ENCODE data around the gene SSTR1.
"Not testable (repeated sequence)": the region's sequence is repeated elsewhere in the genome, so short reads cannot be mapped to it uniquely, and the experiment has no call there.

The SSTR1 gene, protein sequence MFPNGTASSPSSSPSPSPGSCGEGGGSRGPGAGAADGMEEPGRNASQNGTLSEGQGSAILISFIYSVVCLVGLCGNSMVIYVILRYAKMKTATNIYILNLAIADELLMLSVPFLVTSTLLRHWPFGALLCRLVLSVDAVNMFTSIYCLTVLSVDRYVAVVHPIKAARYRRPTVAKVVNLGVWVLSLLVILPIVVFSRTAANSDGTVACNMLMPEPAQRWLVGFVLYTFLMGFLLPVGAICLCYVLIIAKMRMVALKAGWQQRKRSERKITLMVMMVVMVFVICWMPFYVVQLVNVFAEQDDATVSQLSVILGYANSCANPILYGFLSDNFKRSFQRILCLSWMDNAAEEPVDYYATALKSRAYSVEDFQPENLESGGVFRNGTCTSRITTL

DNA sequence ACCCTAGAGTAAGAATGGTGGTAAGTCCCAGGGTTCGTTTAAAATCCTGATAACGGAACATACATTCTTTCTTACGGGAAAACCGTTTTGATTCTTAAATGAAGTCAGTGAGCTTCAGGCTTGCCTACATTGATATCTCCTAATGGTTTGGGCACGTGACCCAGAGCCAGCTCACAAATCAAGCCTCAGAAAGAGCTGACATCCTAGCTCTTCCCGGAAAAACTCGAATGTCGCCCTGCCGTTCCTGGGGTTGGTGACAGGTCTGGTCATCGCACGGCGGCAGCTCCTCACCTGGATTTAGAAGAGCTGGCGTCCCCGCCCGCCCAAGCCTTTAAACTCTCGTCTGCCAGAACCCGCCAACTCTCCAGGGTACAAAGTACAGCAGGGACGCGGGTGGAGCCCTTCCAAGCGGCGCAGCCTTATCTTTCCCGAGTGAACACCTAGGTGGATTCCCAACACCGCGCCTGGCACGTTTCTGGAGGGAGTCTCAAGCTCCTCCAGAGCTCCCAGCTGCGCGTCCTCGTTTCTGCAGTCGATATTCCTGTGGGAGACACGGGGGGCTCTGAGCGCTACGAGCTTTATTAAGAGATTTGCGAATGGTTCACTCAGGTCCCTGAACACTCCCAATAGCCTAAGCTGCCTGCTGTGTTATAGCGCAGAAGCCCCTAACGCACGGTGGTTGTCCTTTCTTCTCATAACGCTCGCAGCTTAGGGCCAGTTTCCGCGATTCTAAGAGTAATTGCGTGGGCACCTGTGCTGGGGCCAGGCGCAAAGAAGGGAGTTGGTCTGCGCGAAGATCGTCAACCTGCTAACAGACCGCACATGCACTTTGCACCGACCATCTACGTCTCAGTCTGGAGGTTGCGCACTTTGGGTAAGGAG is at the start of gene SSTR1:
TSS of gene SSTR1 (plus strand) at position 169 of the 882 bp plus-strand sequence. CDS start 1,486 bp downstream, outside the sequence.
- no peak for DNase-seq (ENCODE audit: low read depth)

DNA sequence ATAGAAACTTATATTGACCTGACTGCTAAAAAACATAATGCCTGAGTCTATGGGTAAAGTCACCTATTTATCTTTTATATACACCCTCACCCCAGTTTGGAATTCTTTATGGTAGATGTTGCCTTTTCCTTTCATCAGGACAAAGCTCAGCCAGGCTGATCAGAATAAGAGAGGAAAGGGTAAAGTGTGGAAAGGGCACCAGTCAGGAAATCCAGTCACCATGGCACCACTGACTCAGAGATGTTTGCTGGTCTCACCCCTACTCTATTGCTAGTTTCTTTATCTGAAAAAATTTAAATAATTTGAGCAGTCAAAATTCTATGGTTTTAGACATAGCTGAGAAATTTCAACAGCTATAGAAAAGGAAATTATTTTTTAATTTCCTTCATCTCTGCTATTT is 49.2 kb upstream of the SSTR1 start:
- DNase-seq (ENCODE audit: low read depth): no peak

DNA sequence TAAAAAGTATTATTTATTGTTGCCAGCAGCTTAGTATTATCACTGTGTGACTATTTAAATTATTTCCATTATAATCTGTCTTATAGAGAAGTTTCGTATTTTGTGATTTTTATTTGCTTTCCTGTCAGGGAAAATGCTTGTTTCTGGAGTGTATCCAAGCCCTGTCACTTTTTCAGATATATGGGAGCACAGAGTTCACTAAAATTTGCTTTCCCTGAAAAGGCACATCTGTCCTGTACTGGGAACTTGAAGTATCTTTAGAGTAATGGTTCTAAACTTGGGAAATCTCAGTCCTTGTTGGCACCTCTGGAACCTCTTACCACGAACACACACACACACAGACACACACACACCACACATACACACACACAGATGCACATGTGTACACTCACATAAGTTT is 39.3 kb upstream of the SSTR1 start:
- no peak for DNase-seq (ENCODE audit: low read depth)

DNA sequence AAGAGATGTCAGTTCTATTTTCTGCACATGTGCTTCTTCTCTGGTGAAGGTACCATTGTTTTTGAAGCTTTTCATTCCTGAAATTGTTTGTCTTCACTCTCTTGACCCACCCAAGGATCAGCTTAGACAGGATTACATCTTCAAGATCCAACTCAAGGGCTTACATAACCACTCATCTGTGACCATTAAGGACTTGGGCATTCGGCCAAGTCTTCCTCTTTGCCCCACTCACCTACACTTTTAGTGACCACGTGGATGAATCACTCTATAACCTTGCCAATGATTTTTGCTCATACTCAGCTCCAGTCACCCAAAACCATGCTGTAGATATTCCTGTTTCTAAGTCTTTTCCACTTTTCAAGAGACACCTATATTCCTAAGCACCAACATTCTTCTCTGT is 36.5 kb upstream of the SSTR1 start:
- no peak for DNase-seq (ENCODE audit: low read depth)

DNA sequence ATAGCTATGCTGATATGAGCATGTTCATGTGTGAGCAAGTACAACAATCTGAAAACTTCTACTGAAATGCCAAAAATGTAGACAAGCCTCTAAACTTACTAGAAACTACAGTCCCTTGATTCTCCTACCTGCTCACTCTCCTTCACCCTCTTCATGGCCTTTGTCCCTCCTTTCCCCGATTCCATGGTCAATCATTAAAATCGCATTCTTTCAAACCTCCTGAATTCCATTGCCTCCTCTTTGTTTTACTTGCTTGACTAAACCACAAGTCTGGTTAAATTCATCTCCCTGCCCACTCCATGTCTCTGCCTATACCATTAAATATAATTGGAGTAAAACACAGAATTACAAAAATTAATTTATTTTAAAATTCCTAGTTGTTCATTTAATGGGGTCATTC is 33.0 kb upstream of the SSTR1 start:
- DNase-seq (ENCODE audit: low read depth): no peak

DNA sequence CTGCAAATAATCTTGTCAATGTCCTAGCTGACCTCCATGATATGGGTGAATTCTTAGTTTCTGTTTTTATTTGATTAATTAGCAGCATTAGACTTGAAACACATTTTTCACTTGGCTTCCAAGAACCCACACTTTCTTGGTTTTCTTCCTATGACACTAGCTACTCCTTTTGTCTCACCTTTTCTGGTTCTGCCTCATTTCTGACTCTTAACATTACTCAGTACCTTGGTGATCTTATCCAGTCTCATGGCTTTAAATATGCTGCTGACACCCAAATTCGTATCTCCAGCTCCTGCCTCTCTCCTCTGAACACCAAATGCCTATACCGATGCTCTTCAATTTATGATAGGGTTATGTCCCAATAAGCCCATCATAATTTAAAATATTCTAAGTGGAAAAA is 32.0 kb upstream of the SSTR1 start:
- DNase-seq (ENCODE audit: low read depth): no peak

DNA sequence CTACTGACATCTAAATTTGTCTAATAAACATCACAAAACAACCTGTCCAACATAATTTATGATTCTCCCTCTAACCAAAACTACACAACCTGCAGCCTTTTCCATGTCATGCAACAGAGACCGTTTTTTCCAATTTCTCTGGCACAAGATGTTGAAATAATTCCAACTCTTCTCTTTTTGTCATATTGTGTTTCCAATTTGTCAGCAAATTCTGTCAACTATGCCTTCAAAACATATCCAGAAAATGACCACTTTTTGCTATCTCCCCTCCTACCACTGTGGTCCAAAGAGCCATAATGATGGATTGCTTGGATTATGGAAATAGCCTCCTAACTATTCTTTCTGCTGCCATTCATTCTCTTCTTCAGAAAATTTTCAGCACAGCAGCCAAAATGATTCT is 31.3 kb upstream of the SSTR1 start:
- DNase-seq (ENCODE audit: low read depth): no peak

DNA sequence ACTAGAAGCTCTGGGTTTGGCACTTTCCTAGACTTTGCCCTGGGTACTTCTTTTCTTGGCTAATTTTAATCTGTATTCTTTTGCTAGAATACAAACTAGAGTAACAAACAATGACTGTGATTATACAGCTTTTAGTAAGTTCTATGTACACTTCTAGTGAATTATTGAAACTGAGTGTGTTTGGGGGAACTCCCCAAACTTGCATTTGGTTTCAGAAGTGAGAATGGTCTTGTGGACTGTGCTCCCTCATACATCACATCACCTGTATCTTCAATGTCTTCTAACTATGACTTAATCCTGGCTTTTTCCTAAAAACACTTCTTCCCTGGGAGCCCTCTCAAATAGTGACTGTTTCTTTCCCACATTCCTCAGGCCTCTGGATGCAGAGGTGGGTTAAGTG is 23.6 kb upstream of the SSTR1 start:
- DNase-seq (ENCODE audit: low read depth): no peak

DNA sequence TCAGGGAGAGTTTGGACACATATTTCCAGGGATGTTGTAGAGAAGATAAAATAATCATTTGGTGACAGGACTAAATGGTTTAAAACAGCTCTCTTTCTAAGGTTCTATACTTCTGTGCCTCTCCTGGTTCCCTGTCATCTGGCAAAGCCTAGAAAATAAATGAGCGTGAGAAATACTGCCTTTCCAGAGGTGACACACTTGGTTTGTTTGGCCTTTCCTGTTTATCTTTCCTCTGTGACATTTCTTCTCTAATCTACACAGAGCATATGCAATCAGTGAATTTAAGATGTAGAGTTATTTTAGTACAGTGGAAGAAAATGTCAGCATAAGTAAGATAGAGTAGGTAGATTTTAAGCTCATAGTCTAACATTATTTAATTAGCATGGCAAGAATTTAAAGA is 22.0 kb upstream of the SSTR1 start:
- no peak for DNase-seq (ENCODE audit: low read depth)

DNA sequence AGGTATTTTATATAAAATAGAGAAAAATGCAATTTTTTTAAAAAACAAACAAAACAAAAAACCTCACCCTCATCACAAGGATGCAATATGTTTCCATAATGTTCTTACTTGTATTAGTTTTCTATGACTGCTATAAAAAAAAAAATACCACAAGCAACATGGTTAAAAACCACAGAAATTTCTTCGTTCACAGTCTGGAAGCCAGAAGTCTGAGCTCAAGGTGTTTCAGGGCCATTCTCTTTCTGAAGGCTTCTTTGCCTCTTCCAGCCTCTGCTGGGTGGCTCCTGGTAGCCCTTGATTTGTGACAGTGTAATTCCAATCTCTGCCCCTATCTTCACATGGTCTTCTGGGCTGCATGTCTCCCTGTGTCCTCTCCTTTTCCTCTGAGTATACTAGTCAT is 21.5 kb upstream of the SSTR1 start:
- no peak for DNase-seq (ENCODE audit: low read depth)

DNA sequence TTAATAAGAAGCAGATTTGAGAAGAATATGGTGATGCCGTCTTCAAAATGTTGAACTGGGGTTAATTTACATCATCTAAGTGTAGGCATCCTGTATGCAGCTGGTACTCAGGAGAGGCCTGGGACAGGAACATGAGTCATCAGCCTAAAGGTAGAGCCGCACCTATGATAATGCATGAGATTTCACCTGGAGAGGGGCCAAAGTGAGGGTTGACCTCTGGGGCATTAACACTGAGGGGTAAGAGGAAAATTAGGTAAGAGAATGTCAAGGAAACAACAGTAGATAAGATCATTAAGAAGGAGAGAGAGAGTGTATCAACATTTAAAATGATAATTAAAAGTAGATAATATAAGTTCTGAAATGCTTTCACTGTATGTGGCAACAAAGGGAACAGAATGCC is 20.2 kb upstream of the SSTR1 start:
- DNase-seq (ENCODE audit: low read depth): no peak

DNA sequence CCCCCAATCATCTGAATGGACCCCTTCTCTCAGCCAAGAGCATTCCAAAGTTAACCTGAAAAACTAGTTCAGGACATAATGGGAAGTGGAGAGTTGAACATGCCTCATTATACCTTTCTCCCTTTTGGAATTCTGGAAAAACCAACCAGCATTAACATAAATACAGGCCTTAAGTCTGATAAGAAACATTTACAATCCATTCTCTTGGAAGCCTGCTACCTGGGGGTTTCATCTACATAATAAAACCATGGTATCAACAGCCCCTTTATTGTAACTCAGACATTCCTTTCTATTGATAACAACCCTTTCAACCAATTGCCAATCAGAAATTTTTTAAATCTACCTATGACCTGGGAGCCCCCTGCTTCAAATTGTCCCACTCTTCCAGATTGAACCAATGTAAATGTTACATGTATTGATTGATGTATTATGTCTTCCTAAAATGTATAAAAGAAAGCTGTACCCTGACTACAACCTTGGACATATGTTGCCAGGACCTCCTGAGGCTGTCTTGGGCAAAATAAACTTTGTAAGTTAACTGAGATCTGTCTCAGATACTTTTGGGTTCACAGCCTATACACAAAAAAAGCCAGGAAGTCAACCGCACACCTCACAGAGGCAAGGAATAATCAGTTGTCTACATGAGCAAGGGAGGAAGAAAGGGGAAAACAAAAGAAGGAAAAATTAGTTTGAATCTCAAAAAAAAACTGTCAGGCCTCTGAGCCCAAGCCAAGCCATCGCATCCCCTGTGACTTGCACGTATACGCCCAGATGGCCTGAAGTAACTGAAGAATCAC is 17.6 kb upstream of the SSTR1 start:
- DNase-seq (ENCODE audit: low read depth): no peak

DNA sequence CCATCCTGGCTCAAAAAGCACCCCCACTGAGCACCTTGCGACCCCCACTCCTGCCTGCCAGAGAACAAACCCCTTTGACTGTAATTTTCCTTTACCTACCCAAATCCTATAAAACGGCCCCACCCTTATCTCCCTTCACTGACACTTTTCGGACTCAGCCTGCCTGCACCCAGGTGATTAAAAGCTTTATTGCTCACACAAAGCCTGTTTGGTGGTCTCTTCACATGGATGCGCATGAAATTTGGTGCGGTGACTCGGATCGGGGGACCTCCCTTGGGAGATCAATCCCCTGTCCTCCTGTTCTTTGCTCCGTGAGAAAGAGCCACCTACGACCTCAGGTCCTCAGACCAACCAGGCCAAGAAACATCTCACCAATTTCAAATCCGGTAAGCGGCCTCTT is 16.9 kb upstream of the SSTR1 start:
- not testable (repeated sequence) for DNase-seq (ENCODE audit: low read depth)

DNA sequence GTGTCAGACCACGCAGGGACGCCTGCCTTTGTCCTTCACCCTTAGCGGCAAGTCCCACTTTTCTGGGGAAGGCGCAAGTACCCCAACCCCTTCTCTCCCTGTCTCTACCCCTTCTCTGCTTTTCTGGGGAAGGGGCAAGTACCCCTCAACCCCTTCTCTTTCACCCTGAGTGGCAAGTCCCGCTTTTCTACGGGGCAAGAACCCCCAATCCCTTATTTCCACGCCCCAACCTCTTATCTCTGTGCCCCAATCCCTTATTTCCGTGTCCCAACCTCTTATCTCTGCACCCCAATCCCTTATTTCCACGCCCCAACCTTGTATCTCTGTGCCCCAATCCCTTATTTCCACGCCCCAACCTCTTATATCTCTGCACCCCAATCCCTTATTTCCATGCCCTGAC is 16.2 kb upstream of the SSTR1 start:
- not testable (repeated sequence) for DNase-seq (ENCODE audit: low read depth)

DNA sequence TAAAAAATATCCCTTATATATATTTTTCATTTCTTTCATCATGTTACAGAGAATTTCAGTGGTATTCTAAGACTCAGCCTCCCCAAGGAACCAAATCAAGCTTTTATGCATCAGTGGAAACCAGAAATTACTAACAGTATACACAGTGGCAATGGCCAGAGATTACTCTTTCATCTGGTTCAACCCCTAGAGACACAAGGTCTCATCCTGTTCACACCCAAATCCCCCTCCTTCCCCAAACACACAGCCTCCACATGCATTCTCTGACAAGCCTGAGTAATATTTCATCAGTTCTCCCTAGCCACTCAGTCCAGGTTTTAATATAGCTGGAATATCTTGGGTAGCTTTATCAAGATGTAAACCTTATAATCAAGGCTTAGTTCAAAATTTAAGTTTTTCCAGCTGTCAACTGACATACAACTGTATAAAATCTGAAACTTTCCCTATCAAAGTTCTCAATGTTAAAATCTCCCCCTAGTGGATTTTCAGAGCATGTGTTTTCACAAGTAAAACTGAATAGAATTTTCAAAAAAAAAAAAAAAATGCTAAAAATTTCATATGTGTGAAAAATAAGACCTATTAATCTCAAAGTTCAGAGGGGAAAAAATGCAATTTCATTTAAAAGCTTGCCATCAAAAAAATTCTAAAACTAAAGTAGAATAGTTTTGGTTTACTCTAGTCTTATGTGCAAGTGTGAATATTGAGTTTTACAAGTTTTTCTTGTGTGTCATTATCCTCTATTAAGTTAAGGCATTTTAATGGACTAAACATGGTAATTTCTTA is 10.5 kb upstream of the SSTR1 start:
- no peak for DNase-seq (ENCODE audit: low read depth)

DNA sequence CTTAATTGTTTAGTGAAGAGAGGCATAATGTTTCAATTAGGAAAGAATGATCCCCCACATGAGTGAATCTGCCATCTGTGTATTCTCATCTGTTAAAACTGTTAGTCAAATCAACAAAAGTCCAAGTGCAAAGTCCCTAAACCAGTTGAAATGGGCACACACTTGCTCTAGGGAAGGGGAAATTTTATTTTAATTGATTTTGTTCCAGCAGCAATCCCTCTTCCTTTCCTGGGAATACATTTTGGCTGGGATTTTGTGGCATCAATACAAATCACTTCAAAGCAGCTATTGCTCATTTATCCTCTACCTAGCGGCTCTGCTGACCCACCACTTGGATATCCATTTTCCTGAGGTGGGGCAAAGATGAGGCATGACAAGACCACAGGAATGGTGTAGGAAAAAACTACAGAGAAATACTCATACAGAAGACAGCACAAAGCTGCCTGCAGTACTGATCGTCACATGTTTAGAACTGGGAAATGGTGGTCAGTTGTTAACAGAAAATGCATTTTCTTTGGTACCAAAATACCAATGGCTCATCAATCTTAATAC is 9.8 kb upstream of the SSTR1 start:
- no peak for DNase-seq (ENCODE audit: low read depth)

DNA sequence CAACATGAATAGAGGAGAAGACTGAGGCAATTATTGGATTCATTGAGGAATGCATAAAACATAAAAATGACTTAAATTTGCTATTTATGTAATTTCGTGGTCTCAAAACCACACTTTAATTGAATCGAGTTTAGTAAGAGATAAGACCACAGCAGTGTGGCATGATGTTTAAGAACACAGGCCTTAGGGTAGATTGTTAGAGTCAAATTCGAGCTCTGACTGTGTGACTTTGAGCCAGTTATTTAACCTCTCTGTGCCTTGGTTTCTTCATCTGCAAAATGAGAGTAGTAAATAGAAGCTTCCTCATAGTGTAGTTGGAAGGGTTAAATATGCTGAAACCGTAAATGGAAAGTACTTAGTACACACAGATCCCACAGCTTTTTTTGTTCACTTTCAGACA is 9.3 kb upstream of the SSTR1 start:
- DNase-seq (ENCODE audit: low read depth): no peak

DNA sequence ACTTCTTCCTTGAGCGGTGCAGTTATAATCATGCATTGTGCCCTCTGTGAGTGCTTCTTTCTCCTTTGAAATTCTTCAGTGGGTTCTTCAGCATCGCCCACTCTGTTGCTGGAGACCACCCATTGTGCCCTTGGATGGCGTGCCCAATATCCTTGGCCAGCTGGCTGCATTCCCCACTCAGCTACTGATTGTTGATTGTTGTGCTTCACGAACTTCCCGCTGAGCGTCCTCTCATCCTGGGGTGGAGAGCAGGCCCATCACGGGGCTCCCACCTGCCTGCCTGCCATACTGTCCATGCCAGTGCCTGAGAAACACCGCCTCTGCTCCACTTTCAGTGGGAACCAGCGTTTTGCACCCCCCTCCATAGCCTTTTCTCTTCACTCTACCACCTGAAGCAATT is 8.6 kb upstream of the SSTR1 start:
- DNase-seq (ENCODE audit: low read depth): no peak

DNA sequence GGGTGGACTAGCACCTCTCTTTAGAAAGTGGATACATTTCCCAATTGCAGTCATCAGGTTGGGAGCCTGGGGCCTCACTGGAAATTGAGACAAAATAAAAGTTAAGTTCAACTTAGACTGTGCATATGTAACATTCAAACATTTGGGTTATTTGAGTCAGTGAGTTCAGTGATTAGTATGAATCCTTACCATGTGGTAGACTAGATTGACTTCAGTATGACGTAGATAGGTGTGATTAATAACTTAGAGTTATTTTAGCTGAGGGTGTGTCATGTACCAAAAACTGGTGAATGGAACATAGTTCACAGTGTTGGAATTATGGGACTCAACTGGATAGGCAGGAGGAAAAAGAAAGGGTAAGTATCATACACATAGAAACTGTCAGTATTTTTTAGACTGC is 8.0 kb upstream of the SSTR1 start:
- no peak for DNase-seq (ENCODE audit: low read depth)

DNA sequence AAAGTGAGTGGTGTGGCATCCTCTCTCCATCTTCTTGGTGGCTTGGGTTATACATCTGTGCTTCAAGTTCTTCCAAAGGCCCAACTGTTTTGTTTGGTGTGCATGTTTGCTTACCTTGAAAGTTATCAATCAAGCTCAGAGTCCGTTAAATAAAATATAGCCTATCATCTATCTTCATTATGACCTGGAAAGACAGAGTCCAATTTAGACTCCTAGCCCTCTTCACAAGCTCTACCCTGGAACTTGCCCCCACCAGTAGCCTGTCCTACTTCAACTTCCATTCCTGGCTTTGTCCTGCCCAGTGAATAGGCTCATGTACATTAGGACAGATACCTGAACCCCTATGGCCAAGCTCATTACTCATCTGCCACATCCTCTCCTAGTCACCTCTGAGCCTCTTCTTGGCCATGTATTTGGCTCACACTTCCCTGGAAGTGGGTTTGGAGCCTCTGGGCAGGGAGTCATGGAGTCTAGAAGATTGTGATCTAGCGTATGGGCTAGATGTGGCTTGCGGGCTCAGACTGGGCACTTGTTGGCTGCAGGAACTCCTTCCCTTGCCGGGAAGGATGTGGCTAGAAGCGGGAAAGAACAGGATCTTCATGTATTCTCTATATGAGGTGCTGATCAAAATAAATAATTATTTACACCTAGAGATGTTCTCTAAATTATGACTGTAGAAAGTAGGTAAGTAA is 6.4 kb upstream of the SSTR1 start:
- no peak for DNase-seq (ENCODE audit: low read depth)
